ENCODE results near the gene OGG1. TPM values are rescaled to one million over a fixed set of nuclear protein-coding genes. Genes with fewer than 3 reads are reported as not detected.

Gene OGG1
- total RNA-seq, 1 donor from 2014 or later = 9.2 TPM

- DNase-seq = no peak
- intact Hi-C loops (cut with micrococcal nuclease) = no loop called here
- Histone ChIP-seq H3K36me3 (peaks cover 78% of the 10 kb centered on the region), H3K4me1 (peaks cover 57% of the 10 kb centered on the region), H3K27ac (replicated peaks) (no peak overlapping the region), H3K4me3 (no peak overlapping the region), H3K27me3 (ENCODE audit: low read depth) (no peaks in the 10 kb centered on the region), H3K9me3 (replicated peaks) (no peaks in the 10 kb centered on the region)
- no peak for TF ChIP-seq CTCF (IDR thresholded peaks at IDR 0.05; ENCODE audit: borderline replicate concordance)
Measured at GRCh38 chr3:9736831-9737230, 12.9 kb upstream of the OGG1 start.

- Histone ChIP-seq H3K36me3 (peaks cover 100% of the 10 kb centered on the region), H3K27ac (replicated peaks) (no peak overlapping the region), H3K4me3 (no peak overlapping the region), H3K4me1 (peaks cover 34% of the 10 kb centered on the region), H3K9me3 (replicated peaks) (no peaks in the 10 kb centered on the region), H3K27me3 (ENCODE audit: low read depth) (no peaks in the 10 kb centered on the region)
- intact Hi-C loops (cut with micrococcal nuclease) = no loop called here
- no peak for DNase-seq
- no peak for TF ChIP-seq CTCF (IDR thresholded peaks at IDR 0.05; ENCODE audit: borderline replicate concordance)
Measured at GRCh38 chr3:9739181-9739580, 10.6 kb upstream of the OGG1 start.

GRCh38 chr3:9742560-9742959 is 7.2 kb upstream of the OGG1 start:
- Histone ChIP-seq H3K36me3 (peaks cover 100% of the 10 kb centered on the region), H3K27ac (replicated peaks) (no peak overlapping the region), H3K4me3 (no peak overlapping the region), H3K9me3 (replicated peaks) (no peaks in the 10 kb centered on the region), H3K4me1 (peaks cover 6% of the 10 kb centered on the region), H3K27me3 (ENCODE audit: low read depth) (no peaks in the 10 kb centered on the region)
- intact Hi-C loops (cut with micrococcal nuclease) = no loop called here
- no peak for TF ChIP-seq CTCF (IDR thresholded peaks at IDR 0.05; ENCODE audit: borderline replicate concordance)
- DNase-seq = no peak

- Histone ChIP-seq H3K27ac (replicated peaks) (no peak overlapping the region), H3K36me3 (peaks cover 99% of the 10 kb centered on the region), H3K9me3 (replicated peaks) (no peaks in the 10 kb centered on the region), H3K4me3 (no peak overlapping the region), H3K4me1 (no peaks in the 10 kb centered on the region), H3K27me3 (ENCODE audit: low read depth) (no peaks in the 10 kb centered on the region)
- intact Hi-C loops (cut with micrococcal nuclease) = no loop called here
- no peak for TF ChIP-seq CTCF (IDR thresholded peaks at IDR 0.05; ENCODE audit: borderline replicate concordance)
- no peak for DNase-seq
Measured at GRCh38 chr3:9743548-9743947, 6.2 kb upstream of the OGG1 start.

DNA sequence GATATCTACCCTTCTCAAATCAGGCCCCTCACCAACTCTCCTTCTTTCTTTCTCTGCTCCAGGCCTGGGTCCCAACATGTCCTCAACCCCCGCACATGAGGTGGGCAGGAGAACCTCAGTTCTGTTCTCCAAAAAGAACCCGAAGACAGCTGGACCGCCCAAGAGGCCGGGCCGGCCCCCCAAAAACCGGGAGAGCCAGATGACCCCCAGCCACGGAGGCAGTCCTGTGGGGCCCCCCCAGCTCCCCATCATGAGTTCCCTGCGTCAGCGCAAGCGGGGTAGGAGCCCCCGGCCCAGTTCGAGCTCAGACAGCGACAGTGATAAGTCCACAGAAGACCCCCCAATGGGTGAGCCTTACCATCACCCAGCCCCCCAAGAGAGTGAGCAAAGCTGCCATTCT is 5.6 kb upstream of the OGG1 start:
- intact Hi-C loops (cut with micrococcal nuclease) = no loop called here
- no peak for DNase-seq
- Histone ChIP-seq H3K27me3 (ENCODE audit: low read depth) (no peaks in the 10 kb centered on the region), H3K9me3 (replicated peaks) (no peaks in the 10 kb centered on the region), H3K36me3 (peaks cover 92% of the 10 kb centered on the region), H3K4me3 (no peak overlapping the region), H3K27ac (replicated peaks) (no peak overlapping the region), H3K4me1 (peaks cover 5% of the 10 kb centered on the region)
- TF ChIP-seq CTCF (IDR thresholded peaks at IDR 0.05; ENCODE audit: borderline replicate concordance) = no peak

DNA sequence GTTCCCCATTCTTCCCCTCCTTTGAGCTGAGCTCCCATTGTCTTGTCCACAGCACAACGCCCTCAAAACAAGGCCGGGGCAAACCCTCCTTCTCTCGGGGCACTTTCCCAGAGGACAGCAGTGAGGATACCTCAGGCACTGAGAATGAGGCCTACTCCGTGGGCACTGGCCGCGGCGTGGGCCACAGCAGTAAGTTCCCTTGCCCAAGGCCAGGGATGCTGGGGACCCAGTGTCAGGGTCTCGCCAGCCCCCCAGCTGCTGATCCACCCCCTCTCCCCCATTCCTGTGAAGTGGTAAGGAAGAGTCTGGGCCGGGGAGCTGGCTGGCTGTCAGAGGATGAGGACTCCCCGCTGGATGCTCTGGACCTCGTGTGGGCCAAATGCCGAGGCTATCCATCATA is 4.2 kb upstream of the OGG1 start:
- no peaks in the 10 kb centered on the region for H3K27me3 ChIP-seq (ENCODE audit: low read depth)
- H3K36me3 ChIP-seq = peaks cover 79% of the 10 kb centered on the region
- H3K9me3 ChIP-seq (replicated peaks) = no peaks in the 10 kb centered on the region
- H3K4me3 ChIP-seq = no peak overlapping the region
- no peak for TF ChIP-seq CTCF (IDR thresholded peaks at IDR 0.05; ENCODE audit: borderline replicate concordance)
- DNase-seq = no peak
- intact Hi-C loops (cut with micrococcal nuclease) = no loop called here
- H3K4me1 ChIP-seq = peaks cover 12% of the 10 kb centered on the region
- H3K27ac ChIP-seq (replicated peaks) = no peak overlapping the region
